ENCODE measurements around the gene DST.

Gene DST

GRCh38 chr6:56688521-56688920 is 45.8 kb upstream of the DST start:
- no peak for DNase-seq (ENCODE audit: low spot score)
- no peak overlapping the region for H3K27ac ChIP-seq
- no peak for TF ChIP-seq CTCF (conservative IDR thresholded peaks at IDR 0.05; ENCODE audit: low read depth)
- CTCF ChIA-PET = interaction anchor here (0.6 to 1.3 kb wide), 2 partner anchors 10 to 63 kb away, joined by 4 to 6 read pairs; no protein-coding TSS in a partner anchor
- POLR2A ChIA-PET (ENCODE audit: low non-redundant PET) = no interaction called here

GRCh38 chr6:56687551-56687950 is 44.9 kb upstream of the DST start:
- no peak for DNase-seq (ENCODE audit: low spot score)
- POLR2A ChIA-PET (ENCODE audit: low non-redundant PET) = no interaction called here
- TF ChIP-seq CTCF (conservative IDR thresholded peaks at IDR 0.05; ENCODE audit: low read depth) = no peak
- H3K27ac ChIP-seq = no peak overlapping the region
- CTCF ChIA-PET = no interaction called here

- ChIA-PET CTCF (interaction anchor here (0.6 kb wide), 1 partner anchor 206 kb away, joined by 3 read pairs; no protein-coding TSS in a partner anchor), POLR2A (ENCODE audit: low non-redundant PET) (no interaction called here)
- no peak for DNase-seq (ENCODE audit: low spot score)
- H3K27ac ChIP-seq = no peak overlapping the region
- no peak for TF ChIP-seq CTCF (conservative IDR thresholded peaks at IDR 0.05; ENCODE audit: low read depth)
Observed at GRCh38 chr6:56686429-56686828, 43.7 kb upstream of the DST start.

GRCh38 chr6:56685994-56686393 is 43.3 kb upstream of the DST start:
- DNase-seq (ENCODE audit: low spot score) = no peak
- H3K27ac ChIP-seq = no peak overlapping the region
- ChIA-PET POLR2A (ENCODE audit: low non-redundant PET) (no interaction called here), CTCF (no interaction called here)
- TF ChIP-seq CTCF (conservative IDR thresholded peaks at IDR 0.05; ENCODE audit: low read depth) = no peak

GRCh38 chr6:56685102-56685733 is 42.5 kb upstream of the DST start:
- CTCF ChIA-PET = interaction anchor here (0.7 kb wide), 1 partner anchor 27 kb away, joined by 3 read pairs; no protein-coding TSS in a partner anchor
- TF ChIP-seq CTCF (conservative IDR thresholded peaks at IDR 0.05; ENCODE audit: low read depth) = no peak
- no peak for DNase-seq (ENCODE audit: low spot score)
- POLR2A ChIA-PET (ENCODE audit: low non-redundant PET) = no interaction called here
- H3K27ac ChIP-seq = no peak overlapping the region

- ChIA-PET CTCF (no interaction called here), POLR2A (ENCODE audit: low non-redundant PET) (no interaction called here)
- no peak for DNase-seq (ENCODE audit: low spot score)
- no peak overlapping the region for H3K27ac ChIP-seq
- TF ChIP-seq CTCF (conservative IDR thresholded peaks at IDR 0.05; ENCODE audit: low read depth) = no peak
Observed at GRCh38 chr6:56684342-56685101, 41.8 kb upstream of the DST start.
